Stimulated activated CD8-positive, alpha-beta memory T cell treated with anti-CD3 and anti-CD28 coated beads, Interleukin-15, amount 100 ng/mL, for 1 hour (primary cell): ENCODE results near the gene TMTC3.
"Not testable (repeated sequence)": the region's sequence is repeated elsewhere in the genome, so short reads cannot be mapped to it uniquely, and the experiment has no call there.

Experiments used
- DNase-seq: peaks from one replicate; pipeline ENCODE4 v3.0.0-alpha.2; 2020; ENCODE audit warnings: low read depth

Gene TMTC3

DNA sequence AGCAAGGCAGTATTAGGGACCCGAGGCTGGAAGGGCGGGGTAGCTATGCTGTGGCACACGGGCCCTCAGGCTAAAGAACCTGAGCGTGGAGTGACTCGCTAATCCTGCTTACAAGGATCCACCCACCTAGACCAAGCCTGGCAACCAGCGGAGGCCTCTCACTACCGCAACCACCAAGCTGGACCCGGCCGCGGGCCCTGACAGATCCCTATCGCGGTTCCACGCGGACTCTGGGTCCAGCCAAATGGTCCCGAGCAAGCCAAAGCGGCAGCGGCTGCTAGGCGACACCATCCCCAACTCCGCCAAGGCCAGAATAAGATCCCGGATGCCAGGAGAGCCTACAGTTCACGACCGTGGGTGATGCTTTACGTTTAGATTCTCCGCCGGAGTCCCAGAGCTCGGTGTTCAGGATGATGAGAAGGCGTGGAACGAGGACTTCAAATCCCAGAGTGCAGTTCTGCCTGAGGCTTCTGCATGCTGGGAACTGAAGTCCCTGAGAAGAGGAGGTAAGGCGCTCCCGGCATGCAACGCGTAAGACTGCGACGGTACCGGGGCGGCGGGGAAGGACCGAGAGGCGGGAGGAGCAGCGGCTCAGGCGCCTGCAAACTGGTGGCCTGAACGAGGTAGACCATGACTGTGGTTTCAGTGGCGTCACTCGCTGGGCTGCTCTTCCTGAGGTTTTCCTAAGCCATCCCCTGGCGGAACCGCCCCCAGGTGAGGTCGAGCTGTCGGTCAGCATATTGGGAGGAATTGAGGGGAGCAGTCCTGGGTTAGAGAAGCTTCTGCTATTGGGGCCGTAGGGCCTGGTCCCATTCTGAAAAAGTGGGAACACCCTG, at the start of gene TMTC3, which contains the start of gene CEP290:
Gene TMTC3 (plus strand): TSS at position 534 of the 836 bp plus-strand sequence. CDS start 6,009 bp downstream, outside the sequence.
Gene CEP290 (minus strand): TSS at position 315 of the 836 bp plus-strand sequence. CDS start 781 bp downstream, outside the sequence.
- DNase-seq: peak; percentile 85

DNA sequence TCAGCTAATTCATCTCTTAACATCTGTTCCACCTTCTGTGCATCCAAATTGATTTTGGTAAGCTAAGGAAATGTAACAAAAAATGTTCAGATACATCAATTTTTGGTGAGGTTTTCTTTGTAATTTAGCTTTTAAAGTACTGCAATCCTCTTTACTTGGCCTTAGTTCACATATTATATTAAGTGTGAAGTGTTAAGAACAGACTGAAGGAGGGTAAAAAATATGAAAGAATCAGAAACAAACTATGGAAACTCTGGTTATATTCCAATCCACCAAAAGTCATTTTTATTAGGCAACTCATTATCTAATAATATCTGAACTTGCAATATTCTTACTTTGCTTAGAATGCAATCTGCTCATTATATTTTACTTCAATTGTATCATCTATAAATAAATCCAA, 49.3 kb upstream of the TMTC3 start:
- no peak for DNase-seq

DNA sequence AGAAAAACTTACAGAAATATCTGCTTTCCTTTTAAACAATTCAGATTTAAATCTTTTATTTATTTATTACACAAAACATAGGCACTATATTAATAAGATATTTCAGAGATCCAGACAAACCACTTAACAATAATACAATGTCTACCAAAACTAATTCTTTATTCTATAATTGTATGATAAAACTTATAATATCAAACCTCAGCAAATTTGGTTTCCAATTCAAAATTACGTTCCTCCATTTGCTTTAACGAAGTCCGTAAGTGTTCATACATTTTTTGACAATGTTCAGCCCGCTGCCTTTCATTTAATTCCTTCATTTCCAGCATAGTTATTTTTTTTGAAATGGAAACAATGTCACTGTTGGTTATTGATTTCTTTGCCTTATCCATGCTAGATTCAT, 48.5 kb upstream of the TMTC3 start:
- no peak for DNase-seq

DNA sequence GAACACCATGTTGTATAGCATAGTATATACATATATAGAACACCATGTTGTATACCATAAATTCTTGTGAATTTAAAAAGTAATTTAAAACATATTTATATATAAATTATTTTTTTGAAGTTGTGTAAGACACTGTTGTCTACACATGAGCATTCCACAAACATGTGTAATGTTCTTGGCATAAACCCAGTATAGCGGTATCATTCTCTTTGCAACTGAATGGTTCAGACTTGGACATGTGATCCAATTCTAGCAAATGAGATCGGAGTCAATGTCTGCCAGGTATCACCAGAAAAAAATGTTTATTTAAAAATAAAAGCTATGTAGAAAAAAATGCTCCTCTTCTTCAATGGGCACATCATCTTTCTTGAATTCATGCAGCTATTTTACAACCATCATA, 34.1 kb upstream of the TMTC3 start:
- no peak for DNase-seq

DNA sequence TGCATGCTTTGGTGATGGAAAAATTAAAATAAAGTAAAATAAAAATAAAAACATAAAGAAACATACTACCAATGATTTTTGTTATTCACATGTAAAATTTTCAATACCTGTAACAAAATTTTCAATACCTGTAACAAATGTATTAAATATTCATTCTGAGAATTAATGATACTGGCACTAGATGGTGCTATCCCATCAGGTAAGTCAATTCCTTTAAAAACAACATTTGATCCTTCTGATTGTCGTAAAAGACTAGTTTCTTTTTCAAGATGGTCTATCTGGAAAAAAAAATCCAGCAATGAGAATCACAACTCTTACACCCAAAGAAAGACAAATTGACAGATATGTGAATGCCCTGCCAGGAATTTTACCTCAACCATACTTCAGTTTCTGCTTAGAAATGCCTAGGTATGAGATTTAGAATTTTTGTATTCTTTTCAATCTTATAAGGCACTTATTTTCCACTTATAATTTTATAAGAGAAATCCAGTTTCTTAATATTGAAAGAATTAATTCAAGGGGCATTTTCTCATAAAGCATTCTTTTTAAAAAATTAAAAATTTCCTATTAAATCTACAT, 30.9 kb upstream of the TMTC3 start:
- DNase-seq: no peak

DNA sequence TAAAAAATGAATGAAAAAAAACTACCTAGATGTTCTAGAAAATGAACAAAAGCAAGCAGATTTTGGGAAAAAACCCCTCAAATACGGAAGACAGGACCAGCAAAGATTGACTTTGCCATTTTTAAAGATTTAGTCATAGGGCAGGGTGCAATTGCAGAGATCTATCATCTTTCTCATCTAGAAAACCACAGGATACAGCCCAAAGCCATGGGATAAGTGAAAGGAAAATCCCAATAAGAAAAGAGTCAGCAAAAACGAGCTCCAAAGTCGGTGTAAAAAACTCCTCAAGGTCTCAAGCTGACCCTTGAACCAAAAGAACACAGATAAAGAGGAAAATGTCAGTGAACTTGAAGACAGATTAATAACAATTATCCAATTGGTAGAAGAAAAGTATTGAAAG, 28.2 kb upstream of the TMTC3 start:
- no peak for DNase-seq

DNA sequence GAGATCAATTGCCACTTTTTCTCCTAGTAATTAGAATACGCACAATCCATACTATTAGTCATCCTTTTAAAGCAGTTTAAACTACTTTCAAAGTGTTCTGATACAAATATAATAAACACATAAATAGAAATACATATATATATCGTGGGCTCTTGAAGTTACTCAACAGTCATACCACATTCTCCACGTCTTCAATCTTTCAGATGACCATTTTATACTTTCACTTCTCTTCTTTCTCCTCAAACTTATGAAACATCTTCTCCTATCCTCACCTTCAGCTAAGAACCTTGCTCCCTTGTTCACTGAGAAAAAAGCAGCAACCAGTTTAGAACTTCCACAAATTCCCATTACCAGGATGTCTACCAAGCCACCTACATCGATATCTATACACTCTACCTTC, 19.4 kb upstream of the TMTC3 start:
- no peak for DNase-seq

DNA sequence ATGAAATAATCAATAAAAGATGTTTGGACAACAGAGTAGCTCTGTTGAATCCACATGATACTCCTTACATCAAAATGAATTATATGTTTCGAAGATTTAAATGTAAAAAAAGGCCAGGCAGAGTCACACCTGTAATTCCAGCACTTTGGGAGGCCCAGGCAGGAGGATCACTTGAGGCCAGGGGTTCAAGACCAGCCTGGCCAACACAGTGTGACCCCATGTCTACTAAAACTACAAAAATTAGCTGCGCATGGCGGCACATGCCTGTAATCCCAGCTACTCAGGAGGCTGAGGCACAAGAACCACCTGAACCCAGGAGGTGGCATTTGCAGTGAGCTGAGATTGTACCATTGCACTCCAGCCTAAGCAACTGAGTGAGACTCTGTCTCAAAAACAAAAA, 15.0 kb upstream of the TMTC3 start:
- no peak for DNase-seq

DNA sequence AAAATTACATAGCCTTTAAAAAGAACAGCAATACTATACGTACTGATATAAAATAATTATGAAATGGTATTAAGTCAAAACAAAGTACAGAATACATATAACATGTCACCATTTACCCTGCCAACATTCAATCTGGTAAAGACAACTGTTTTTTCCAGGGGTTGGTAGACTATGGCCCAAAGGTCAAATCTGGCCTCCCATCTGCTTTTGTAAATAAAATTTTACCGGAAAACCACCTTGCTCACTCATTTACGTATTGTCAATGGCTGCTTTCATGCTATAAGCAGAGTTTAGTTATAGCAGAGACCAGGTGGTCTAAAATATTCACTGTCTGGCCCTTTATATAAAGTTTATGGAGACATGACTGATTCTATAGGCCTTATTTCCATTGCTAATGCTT, 14.3 kb upstream of the TMTC3 start:
- DNase-seq: no peak

DNA sequence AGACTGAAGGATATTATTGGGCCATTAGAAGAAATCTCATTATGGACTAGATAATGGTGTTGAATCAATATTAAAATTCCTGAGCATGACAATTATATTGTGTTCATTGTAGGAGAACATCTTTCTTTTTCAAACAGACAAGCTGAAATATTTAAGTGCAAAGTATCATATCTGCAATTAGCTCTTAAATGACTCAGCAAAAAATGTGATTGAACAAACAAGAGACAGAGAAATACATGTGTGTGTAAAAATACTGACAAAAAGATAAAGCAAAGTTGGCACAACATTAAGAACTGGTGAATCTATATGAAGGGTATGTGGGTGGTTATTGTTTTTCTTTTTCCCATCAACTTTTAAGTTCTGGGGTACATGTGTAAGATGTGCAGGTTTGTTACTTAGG, 9.7 kb upstream of the TMTC3 start:
- DNase-seq: no peak

DNA sequence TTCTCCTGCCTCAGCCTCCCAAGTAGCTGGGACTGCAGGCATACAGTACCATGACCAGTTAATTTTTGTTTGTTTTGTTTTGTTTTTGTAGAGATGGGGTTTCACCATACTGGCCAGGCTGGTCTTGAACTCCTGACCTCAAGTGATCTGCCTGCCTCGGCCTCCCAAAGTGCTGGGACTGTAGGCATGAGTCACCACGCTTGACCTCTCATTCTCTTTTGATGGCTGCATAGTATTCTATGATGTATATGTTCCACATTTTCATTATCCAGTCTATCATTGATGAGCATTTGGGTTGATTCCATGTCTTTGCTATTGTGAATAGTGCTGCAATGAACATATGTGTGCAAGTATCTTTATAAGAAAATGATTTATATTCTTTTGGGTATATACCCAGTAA, 8.9 kb upstream of the TMTC3 start:
- not testable (repeated sequence) for DNase-seq

DNA sequence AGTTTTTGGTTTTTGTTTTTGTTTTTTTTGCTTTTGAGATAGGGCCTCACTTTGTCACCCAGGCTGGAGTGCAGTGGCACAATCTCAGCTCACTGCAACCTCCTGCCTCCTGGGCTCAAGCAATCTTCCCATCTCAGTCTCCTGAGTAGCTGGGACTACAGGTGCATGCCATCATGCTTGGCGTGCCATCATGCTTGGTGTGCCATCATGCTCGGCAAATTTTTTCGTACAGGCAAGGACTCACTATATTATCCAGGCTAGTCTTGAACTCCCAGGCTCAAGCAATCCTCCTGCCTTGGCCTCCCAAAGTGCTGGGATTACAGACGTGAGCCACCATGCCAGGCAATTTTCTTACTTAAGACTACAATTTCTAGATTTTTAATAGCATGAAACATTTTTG, 2.4 kb upstream of the TMTC3 start:
- DNase-seq: not testable (repeated sequence)

DNA sequence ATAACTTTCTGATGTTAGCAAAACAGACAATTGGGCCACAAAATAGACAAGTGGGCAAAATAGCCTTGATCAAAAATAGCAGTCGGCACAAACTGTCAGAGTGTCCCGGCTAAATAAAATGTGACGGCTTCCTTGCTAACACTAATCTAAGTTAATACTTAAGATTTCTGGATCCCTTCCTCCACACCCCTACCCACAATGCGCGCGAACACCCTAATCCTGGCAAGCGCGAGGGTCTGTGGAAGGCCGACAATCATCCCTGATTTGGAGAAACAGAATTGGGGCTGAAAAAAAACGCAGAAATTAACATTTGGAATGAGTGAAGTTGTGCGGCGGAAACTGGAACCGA, 708 bp upstream of the TMTC3 start:
- DNase-seq: no peak

DNA sequence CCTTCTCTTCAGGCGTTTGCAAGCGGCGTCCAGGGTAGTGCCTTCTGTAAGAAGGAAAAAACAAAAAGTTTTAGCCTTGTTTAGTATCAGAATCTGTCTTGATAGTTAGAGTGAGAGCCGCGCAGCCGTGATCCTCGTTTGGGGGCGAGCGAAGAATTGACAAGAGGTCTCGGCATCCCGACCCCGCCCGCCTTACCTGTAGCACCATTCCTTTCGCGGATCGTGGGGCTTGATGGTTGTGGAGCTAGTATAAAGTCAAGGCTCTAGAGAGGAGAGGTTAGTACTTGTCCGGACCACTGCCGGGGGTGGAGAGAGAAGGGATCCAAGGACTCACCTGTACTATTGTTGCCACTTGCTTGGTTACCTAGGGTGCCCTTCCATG, 494 bp downstream of the TMTC3 start:
- no peak for DNase-seq

DNA sequence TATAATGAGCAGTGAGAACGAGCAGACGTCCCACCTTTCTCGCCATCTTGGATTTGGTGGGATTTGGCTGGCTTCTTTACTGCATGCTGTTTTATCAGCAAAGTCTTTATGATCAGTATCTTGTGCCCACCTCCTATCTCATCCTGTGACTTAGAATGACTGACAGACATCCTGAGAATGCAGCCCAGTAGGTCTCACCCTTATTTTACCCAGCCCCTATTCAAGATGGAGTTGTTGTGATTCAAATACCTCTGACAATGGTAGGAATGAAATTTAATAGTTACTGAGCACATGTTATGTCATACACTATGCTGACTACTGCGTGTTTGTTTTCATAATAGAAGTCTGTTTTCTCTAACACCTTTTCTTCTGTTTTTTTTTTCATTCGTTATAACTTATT, 1.9 kb downstream of the TMTC3 start:
- no peak for DNase-seq

DNA sequence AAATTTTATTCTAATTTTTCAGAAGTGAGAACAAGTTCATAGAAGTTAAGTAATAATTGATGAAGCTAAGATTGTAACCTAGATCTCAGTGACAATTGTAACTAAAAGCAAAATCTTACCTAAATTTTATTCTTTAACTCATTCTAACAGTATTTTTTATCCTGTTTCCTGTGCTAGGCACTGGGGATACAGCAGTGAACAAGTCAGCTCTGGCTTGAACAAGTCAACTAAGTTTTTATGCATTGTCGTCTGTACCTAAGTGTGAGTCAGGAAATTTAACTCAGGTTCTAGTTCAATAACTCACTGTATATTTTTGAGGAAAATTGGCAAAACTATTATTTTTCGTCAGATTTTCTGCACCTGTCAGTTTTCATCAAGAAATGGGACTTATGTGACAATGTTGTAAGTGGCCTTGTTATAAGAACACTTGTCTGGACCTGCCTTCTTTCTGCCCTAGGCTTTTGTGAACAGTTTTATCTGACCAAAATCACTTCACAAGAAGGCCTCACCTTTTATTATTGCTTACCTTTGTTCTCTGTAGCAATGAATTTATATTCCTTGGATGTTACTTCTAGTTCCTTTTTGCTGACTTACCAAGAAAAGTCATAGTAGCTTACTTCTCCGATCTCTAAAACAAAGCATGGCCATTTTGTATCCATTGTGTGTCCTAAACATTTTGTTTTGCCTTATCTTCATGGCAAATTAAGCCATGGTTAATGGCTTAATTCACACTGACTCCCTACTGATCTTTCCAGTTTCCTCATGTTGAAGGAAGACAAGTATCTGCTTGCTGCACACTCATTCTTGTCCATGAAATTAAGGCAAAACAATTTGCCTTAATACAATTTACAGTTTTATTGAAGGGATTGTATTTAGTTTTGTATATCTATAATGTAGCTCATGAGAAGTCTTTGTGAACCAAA, 2.7 kb downstream of the TMTC3 start:
- DNase-seq: no peak

DNA sequence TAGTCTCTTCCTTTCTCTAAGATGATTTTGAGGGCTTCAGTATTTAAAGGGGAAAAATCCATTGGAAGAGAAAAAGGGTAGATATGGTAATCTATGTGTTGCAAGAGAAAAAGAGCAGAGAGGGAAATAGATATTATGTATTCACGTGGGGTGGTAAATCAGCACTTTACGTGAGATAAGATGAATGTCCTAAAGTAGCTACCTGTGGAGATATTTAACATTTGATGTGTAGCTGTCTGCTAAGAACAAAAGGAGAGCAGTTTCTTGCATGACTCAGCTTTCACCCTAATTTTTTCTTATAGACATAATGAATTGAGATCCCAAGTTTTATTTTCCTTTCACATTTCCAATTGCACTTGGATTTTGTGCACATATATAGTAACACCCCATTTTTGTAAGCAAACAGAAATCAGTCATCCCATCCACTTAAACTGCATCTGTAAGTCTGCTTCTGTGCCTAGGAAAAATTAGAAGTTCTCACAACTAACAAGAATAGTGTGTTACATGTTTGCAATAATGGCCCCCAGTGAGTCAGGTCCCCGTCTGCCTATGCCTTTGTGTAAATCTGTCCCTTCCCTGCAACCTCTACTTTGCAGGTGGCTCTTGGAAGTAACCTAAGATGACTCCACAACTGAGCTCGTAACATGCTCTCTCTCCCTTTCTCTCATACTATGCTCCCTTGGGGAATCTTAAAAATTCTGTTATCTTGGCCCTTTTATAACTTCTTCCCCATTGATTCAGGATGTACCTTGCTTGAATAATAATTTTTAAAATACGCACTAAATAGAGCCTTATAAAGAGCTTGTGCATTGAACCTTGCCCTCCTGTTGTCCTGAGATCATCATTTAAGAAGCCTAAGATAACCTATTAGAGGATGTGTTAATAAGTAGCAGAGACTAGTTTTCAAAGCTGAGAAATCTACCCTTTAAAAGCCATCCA, 3.7 kb downstream of the TMTC3 start:
- DNase-seq: no peak

DNA sequence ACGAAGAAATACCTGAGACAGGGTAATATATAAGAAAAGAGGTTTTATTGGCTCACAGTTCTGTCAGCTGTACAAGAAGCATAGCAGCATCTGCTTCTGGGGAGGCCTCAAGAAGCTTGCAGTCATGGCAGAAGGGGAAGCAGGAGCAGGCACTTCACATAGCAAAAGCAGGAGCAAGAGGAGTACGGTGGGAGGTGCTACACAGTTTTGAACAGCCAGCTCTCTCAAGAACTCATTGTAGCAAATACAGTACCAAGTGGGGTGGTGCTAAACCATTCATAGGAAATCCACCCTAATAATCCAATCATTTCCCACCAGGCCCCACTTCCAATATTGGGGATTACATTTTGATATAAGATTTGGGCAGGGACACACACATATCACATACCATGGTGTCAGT, 8.0 kb downstream of the TMTC3 start:
- no peak for DNase-seq

DNA sequence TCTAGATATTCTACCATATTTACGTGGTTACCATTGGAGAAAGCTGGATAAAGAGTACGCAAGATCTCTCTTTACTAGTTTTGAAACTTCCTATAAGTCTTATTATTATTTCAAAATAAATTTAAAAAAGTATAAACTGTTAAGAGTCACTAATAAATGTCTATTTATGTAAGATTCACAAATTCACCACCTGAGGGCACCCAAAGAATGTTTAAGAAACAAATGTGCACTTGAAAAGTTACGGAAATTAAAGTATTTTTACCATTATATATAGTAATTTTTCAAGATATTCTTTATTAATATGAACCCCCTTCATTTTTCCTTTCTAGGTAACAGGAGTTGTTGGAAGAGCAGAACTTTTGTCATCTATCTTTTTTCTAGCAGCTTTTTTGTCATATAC, 11.9 kb downstream of the TMTC3 start:
- DNase-seq: no peak

DNA sequence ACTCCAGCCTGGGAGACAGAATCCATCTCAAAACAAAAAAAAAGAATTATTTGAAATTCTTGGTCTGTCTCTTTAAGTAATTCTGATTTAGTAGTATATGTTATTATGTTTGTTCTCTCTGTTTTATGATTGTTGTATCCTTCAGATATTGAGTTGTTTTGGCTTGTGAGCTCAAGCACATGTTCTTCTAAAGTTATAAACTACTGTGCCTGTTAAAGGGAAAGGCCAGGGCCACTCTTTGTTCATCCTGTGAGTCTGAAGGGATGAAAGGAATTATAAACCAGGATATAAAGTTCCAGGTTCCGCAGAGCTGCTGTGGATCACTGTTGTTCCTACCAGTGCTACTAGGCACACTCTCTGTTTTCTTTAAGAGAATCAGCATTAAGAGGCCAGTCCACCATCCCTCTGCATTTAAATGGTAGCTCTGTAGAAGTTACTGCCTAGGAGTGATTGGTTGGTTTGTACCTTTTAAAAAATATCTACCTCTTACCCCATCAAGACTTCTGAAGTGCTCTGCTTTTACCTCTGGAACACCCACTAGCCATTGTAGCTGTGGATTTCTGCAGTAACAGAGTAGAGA, 14.1 kb downstream of the TMTC3 start:
- no peak for DNase-seq

DNA sequence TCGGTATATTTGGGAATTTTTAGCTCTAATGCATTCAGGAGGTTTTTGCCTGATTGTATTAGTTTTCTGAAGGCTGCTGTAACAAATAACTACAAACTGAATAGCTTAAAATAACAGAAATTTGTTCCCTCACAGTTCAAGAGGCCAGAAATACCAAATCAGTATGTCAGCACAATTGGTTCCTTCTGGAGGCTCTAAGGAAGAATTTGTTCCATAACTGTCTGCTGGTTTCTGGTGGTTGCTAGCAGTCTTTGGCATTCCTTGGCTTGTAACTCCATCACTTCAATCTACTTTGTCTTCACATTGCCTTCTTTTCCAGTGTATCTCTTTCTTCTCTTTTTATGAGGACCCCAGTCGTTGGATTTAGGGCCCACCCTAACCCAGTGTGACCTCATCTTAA, 21.3 kb downstream of the TMTC3 start:
- DNase-seq: no peak
